Caco-2 (cell line): ENCODE data around the gene ARAP1. TPM values are rescaled to one million over a fixed set of nuclear protein-coding genes. Genes with fewer than 3 reads are reported as not detected.
A peak's percentile ranks its signal among the peaks of the same experiment; 100 is the strongest.

Source experiments
- BruUV-seq: library from RNA; stranded (reverse); fragments of 400-500 nt; replicated peaks from 2 replicates; lab custom pipeline; 2021; lab: Mats Ljungman, UMichigan
- CTCF ChIA-PET: fragments of 300-600 bp; sonication (Branson Sonifier 250); formaldehyde crosslinking; loops from one replicate; lab custom pipeline; 2022; ENCODE audit warnings: antibody characterized with exemption; lab: Charles Lee
- POLR2A ChIA-PET: fragments of 300-600 bp; sonication (Branson Sonifier 250); formaldehyde crosslinking; loops from one replicate; lab custom pipeline; 2022; ENCODE audit warnings: antibody characterized with exemption; lab: Charles Lee
- DNase-seq, 2 experiments: peaks; one replicate each; pipeline versions ENCODE4 v3.0.0 to v3.0.0-alpha.2; 2020 to 2022
- H3K27me3 ChIP-seq: replicated peaks from 2 replicates; pipeline ENCODE4 v1.6.0; 2011; ENCODE audit warnings: low read length; ENCODE audit not compliant: control insufficient read depth, insufficient read depth
- H3K36me3 ChIP-seq: 2 replicates; pipeline ENCODE4 v1.5.1; 2011; ENCODE audit warnings: low read length; ENCODE audit not compliant: control insufficient read depth, insufficient read depth
- H3K4me1 ChIP-seq: fragments of 250-450 bp; sonication (Bioruptor Pico); 2 replicates; pipeline ENCODE4 v1.5.1; 2020; ENCODE audit warnings: mild to moderate bottlenecking
- H3K4me3 ChIP-seq: 2 replicates; pipeline ENCODE4 v1.5.1; 2011; ENCODE audit warnings: low read depth, mild to moderate bottlenecking, control low read depth, low read length
- H3K9me3 ChIP-seq: fragments of 250-450 bp; sonication (Bioruptor Pico); 2 replicates; pipeline ENCODE4 v1.5.1; 2020; ENCODE audit warnings: mild to moderate bottlenecking, moderate library complexity
- H3K27ac Mint-ChIP-seq: one replicate; pipeline ENCODE4 v1.8.0; 2022; ENCODE audit warnings: mixed read lengths; ENCODE audit not compliant: unreplicated experiment
- H3K27me3 Mint-ChIP-seq: one replicate; pipeline ENCODE4 v1.8.0; 2022; ENCODE audit warnings: mixed read lengths; ENCODE audit not compliant: insufficient read depth, unreplicated experiment
- H3K36me3 Mint-ChIP-seq: one replicate; pipeline ENCODE4 v1.8.0; 2022; ENCODE audit warnings: mild to moderate bottlenecking, mixed read lengths; ENCODE audit not compliant: insufficient read depth, unreplicated experiment
- H3K4me1 Mint-ChIP-seq: one replicate; pipeline ENCODE4 v1.8.0; 2022; ENCODE audit warnings: low read depth, mixed read lengths; ENCODE audit not compliant: unreplicated experiment
- H3K4me3 Mint-ChIP-seq: one replicate; pipeline ENCODE4 v1.8.0; 2022; ENCODE audit warnings: mild to moderate bottlenecking, moderate library complexity, mixed read lengths; ENCODE audit not compliant: unreplicated experiment
- H3K9me3 Mint-ChIP-seq: one replicate; pipeline ENCODE4 v1.8.0; 2022; ENCODE audit warnings: mixed read lengths; ENCODE audit not compliant: unreplicated experiment
- intact Hi-C: fragments of 100-400 bp; cut with micrococcal nuclease; formaldehyde crosslinking; loops from one replicate; pipeline ENCODE4 v1.10.0; 2022; ENCODE audit not compliant: unreplicated experiment
- total RNA-seq: library from RNA; stranded (reverse); gene quantifications from 2 replicates; pipeline ENCODE4 v1.2.3, GENCODE V29; 2022
- TF ChIP-seq, protein P1 (sequence below), 2 experiments: fragments of 200-600 bp in 1 of 2; IDR thresholded peaks; 1 replicate in 1 of 2; 2 replicates in 1 of 2; pipeline versions ENCODE4 v1.5.1 to v1.8.0; 2011 to 2022; ENCODE audit warnings: antibody characterized with exemption in 1 of 2, control low read depth in 1 of 2, inconsistent platforms in 1 of 2, low read depth in 1 of 2, low read length in 1 of 2, mild to moderate bottlenecking in 1 of 2, moderate library complexity in 1 of 2; ENCODE audit not compliant: insufficient read depth in 1 of 2, severe bottlenecking in 1 of 2, unreplicated experiment in 1 of 2

ARAP1 gene
- total RNA-seq, 1 experiment from 2014 or later: 87.1 TPM

DNA sequence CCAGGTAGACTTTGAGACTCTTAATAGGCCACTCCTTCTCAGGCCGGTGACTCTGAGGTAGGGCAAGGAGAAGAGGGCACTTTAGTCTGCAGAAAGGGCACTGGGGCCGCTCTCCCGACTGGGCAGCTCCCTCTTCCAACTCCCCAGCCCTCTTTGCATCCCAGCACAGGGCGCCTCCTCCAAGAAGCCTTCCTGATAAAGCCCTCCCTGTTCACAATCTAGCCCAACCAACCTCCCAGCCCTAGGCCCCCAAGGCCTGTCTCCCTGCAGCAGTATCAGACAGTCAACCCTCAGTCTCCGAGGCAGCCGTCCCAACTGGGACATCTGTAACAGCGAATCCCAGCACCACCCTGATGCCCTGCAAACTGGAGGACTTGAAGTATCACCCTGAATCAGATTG, 63.7 kb downstream of the ARAP1 start:
- POLR2A ChIA-PET: no interaction called here
- intact Hi-C loops: no loop called here
- no peak overlapping the region for H3K4me3 ChIP-seq
- DNase-seq: no peak
- H3K4me1 ChIP-seq: no peaks in the 10 kb centered on the region
- Mint-ChIP-seq H3K4me3 (no peak overlapping the region), H3K9me3 (no peaks in the 10 kb centered on the region), H3K27ac (no peak overlapping the region), H3K27me3 (no peaks in the 10 kb centered on the region), H3K36me3 (peaks cover 23% of the 10 kb centered on the region), H3K4me1 (no peaks in the 10 kb centered on the region)
- BruUV-seq: no TSS peak
- CTCF ChIA-PET: no interaction called here
- H3K9me3 ChIP-seq: no peaks in the 10 kb centered on the region
- H3K36me3 ChIP-seq: peaks cover 6% of the 10 kb centered on the region
- TF ChIP-seq, protein P1, sequence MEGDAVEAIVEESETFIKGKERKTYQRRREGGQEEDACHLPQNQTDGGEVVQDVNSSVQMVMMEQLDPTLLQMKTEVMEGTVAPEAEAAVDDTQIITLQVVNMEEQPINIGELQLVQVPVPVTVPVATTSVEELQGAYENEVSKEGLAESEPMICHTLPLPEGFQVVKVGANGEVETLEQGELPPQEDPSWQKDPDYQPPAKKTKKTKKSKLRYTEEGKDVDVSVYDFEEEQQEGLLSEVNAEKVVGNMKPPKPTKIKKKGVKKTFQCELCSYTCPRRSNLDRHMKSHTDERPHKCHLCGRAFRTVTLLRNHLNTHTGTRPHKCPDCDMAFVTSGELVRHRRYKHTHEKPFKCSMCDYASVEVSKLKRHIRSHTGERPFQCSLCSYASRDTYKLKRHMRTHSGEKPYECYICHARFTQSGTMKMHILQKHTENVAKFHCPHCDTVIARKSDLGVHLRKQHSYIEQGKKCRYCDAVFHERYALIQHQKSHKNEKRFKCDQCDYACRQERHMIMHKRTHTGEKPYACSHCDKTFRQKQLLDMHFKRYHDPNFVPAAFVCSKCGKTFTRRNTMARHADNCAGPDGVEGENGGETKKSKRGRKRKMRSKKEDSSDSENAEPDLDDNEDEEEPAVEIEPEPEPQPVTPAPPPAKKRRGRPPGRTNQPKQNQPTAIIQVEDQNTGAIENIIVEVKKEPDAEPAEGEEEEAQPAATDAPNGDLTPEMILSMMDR (IDR thresholded peaks at IDR 0.05; ENCODE audit: insufficient read depth in 1 of 2, low read depth in 1 of 2, low read length in 1 of 2, severe bottlenecking in 1 of 2, unreplicated experiment in 1 of 2): no peak
- H3K27me3 ChIP-seq: no peaks in the 10 kb centered on the region

DNA sequence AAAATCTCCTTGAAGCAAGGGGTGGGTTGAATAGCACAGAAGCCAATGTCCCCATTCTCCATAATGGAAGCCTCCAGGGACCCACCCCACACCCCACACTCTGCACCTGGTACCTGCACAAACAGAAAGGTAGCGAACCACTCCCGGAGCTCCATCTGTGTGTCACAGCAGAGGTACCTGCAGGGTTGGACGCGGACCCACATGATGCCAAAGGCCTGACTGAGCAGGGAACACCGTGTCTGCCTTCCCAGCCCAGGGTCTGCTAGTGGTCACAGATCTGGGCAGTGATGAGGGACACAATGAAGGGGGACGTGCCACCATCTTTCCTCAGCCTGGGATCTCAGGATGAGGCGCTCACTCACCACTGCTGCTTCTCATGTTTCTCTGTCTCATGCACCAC, 64.9 kb downstream of the ARAP1 start:
- no TSS peak for BruUV-seq
- POLR2A ChIA-PET: no interaction called here
- TF ChIP-seq, protein P1 (IDR thresholded peaks at IDR 0.05; ENCODE audit: insufficient read depth in 1 of 2, low read depth in 1 of 2, low read length in 1 of 2, severe bottlenecking in 1 of 2, unreplicated experiment in 1 of 2): no peak

DNA sequence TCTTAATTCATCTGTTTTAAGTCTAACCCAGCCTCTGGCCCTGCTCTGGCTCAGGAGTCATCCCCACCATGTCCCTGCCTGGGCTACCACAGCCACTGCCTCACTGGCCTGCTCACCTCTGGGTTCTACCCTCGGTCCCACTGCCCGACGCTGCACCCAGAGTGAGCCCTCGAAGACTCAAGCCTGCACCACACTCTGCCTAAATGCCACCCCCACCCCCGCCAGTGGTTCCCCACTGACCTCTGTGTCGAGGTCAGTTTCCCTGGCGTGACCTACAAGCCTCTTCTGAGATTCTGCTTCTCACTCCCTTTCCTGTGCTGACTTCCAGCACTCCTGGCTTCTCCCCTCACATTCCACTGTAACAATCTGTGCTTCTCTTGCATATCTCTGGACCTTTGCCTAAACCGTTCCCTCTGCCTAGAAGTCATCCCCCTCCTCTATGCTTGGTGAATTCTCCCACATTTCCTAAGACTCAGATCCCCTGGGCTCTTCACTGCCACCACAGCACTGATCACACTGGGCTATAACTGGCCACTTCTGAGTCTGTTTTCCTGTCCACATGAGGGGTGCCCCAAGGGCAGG, 65.5 kb downstream of the ARAP1 start:
- BruUV-seq: no TSS peak
- Mint-ChIP-seq H3K4me3 (no peak overlapping the region), H3K36me3 (peaks cover 22% of the 10 kb centered on the region), H3K4me1 (peaks cover under 1% of the 10 kb centered on the region), H3K27ac (peak overlapping the region; percentile 6), H3K27me3 (no peaks in the 10 kb centered on the region), H3K9me3 (no peaks in the 10 kb centered on the region)
- Histone ChIP-seq H3K9me3 (no peaks in the 10 kb centered on the region), H3K4me1 (no peaks in the 10 kb centered on the region), H3K27me3 (no peaks in the 10 kb centered on the region), H3K4me3 (no peak overlapping the region), H3K36me3 (peaks cover 6% of the 10 kb centered on the region)
- TF ChIP-seq, protein P1 (IDR thresholded peaks at IDR 0.05; ENCODE audit: insufficient read depth in 1 of 2, low read depth in 1 of 2, low read length in 1 of 2, severe bottlenecking in 1 of 2, unreplicated experiment in 1 of 2): no peak
- ChIA-PET CTCF (no interaction called here), POLR2A (no interaction called here)
- no peak for DNase-seq
- intact Hi-C loops: no loop called here

More for the DNA sequence above, 64.9 kb downstream of the ARAP1 start:
- Histone ChIP-seq H3K4me3 (no peak overlapping the region), H3K36me3 (peaks cover 6% of the 10 kb centered on the region), H3K9me3 (no peaks in the 10 kb centered on the region), H3K27me3 (no peaks in the 10 kb centered on the region), H3K4me1 (no peaks in the 10 kb centered on the region)
- Mint-ChIP-seq H3K27me3 (no peaks in the 10 kb centered on the region), H3K4me1 (no peaks in the 10 kb centered on the region), H3K36me3 (peaks cover 19% of the 10 kb centered on the region), H3K4me3 (no peak overlapping the region), H3K27ac (no peak overlapping the region), H3K9me3 (no peaks in the 10 kb centered on the region)
- DNase-seq: no peak
- intact Hi-C loops: no loop called here
- CTCF ChIA-PET: no interaction called here
